ENCODE data around the gene RALY. TPM values are rescaled to one million over a fixed set of nuclear protein-coding genes. Genes with fewer than 3 reads are reported as not detected.

RALY gene
- total RNA-seq, 1 experiment from 2014 or later, result 298 TPM

GRCh38 chr20:33979094-33979493 lies 14.6 kb upstream of the RALY start:
- Mint-ChIP-seq H3K36me3 (ENCODE audit: insufficient read depth, unreplicated experiment) (no peaks in the 10 kb centered on the region), H3K9me3 (ENCODE audit: unreplicated experiment) (no peaks in the 10 kb centered on the region), H3K27ac (ENCODE audit: unreplicated experiment) (no peak overlapping the region), H3K4me3 (ENCODE audit: unreplicated experiment) (no peak overlapping the region), H3K4me1 (ENCODE audit: low read depth, unreplicated experiment) (no peaks in the 10 kb centered on the region), H3K27me3 (ENCODE audit: insufficient read depth, unreplicated experiment) (peaks cover 4% of the 10 kb centered on the region)
- intact Hi-C loops (cut with micrococcal nuclease; ENCODE audit: unreplicated experiment), result no loop called here
- ChIA-PET POLR2A (no interaction called here), CTCF (no interaction called here)
- Histone ChIP-seq H3K36me3 (ENCODE audit: control insufficient read depth, insufficient read depth, low read length) (no peaks in the 10 kb centered on the region), H3K4me3 (ENCODE audit: low read depth, low read length) (no peak overlapping the region), H3K9me3 (peaks cover 10% of the 10 kb centered on the region), H3K27me3 (replicated peaks; ENCODE audit: control insufficient read depth, insufficient read depth, low read length) (no peaks in the 10 kb centered on the region), H3K4me1 (no peaks in the 10 kb centered on the region)
- DNase-seq, result peak in 1 of 2 experiments; percentile 15
- no TSS peak for BruUV-seq (replicated peaks)
- TF ChIP-seq CTCF (IDR thresholded peaks at IDR 0.05; ENCODE audit: insufficient read depth in 1 of 2, low read depth in 1 of 2, low read length in 1 of 2, severe bottlenecking in 1 of 2, unreplicated experiment in 1 of 2), result no peak

- intact Hi-C loops (cut with micrococcal nuclease; ENCODE audit: unreplicated experiment), result no loop called here
- Histone ChIP-seq H3K4me3 (ENCODE audit: low read depth, low read length) (no peak overlapping the region), H3K4me1 (no peaks in the 10 kb centered on the region), H3K9me3 (peaks cover 10% of the 10 kb centered on the region), H3K36me3 (ENCODE audit: control insufficient read depth, insufficient read depth, low read length) (no peaks in the 10 kb centered on the region), H3K27me3 (replicated peaks; ENCODE audit: control insufficient read depth, insufficient read depth, low read length) (no peaks in the 10 kb centered on the region)
- Mint-ChIP-seq H3K36me3 (ENCODE audit: insufficient read depth, unreplicated experiment) (no peaks in the 10 kb centered on the region), H3K4me3 (ENCODE audit: unreplicated experiment) (no peak overlapping the region), H3K27me3 (ENCODE audit: insufficient read depth, unreplicated experiment) (peaks cover 4% of the 10 kb centered on the region), H3K27ac (ENCODE audit: unreplicated experiment) (no peak overlapping the region), H3K9me3 (ENCODE audit: unreplicated experiment) (no peaks in the 10 kb centered on the region), H3K4me1 (ENCODE audit: low read depth, unreplicated experiment) (no peaks in the 10 kb centered on the region)
- ChIA-PET POLR2A (interaction anchor here (2.6 kb wide), 1 partner anchor 12 kb away, joined by 15 read pairs; the partner anchor contains the start of gene RALY), CTCF (interaction anchor here (0.6 to 1.4 kb wide), 5 partner anchors 12 to 199 kb away, joined by 3 to 5 read pairs (median 4); no protein-coding TSS in a partner anchor)
- BruUV-seq (replicated peaks), result no TSS peak
- DNase-seq, result peak in 1 of 2 experiments; percentile 2
- TF ChIP-seq CTCF (IDR thresholded peaks at IDR 0.05; ENCODE audit: insufficient read depth in 1 of 2, low read depth in 1 of 2, low read length in 1 of 2, severe bottlenecking in 1 of 2, unreplicated experiment in 1 of 2), result no peak
Observed at GRCh38 chr20:33981347-33981746, 12.4 kb upstream of the RALY start.

DNA sequence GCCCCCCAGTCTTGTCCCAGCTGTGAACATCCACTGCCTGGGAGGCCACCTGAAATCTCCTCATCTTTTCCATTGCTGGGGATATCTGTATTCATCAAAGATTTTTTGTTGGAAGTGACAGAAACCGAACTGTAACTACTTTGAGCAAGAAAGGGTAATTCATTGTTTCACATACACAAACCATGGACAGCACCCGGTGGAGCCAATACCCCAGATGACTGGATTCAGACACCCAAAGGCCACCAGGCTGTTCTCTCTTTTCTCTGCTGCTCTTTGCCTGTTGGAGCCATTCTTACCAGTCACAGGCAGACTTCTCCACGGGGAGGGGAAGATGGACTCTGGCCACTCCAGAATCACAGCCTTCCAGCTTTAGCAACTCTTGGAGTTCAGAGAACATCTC lies 11.7 kb upstream of the RALY start:
- ChIA-PET CTCF (interaction anchor here (0.7 to 1.4 kb wide), 3 partner anchors 11 to 199 kb away, joined by 3 to 4 read pairs (median 3); no protein-coding TSS in a partner anchor), POLR2A (interaction anchor here (2.6 kb wide), 1 partner anchor 11 kb away, joined by 15 read pairs; the partner anchor contains the start of gene RALY)
- no peak overlapping the region for H3K27ac Mint-ChIP-seq (ENCODE audit: unreplicated experiment)
- Histone ChIP-seq H3K4me1 (no peaks in the 10 kb centered on the region), H3K36me3 (ENCODE audit: control insufficient read depth, insufficient read depth, low read length) (no peaks in the 10 kb centered on the region), H3K4me3 (ENCODE audit: low read depth, low read length) (no peak overlapping the region), H3K9me3 (peaks cover 10% of the 10 kb centered on the region), H3K27me3 (replicated peaks; ENCODE audit: control insufficient read depth, insufficient read depth, low read length) (no peaks in the 10 kb centered on the region)
- no TSS peak for BruUV-seq (replicated peaks)
- H3K36me3 Mint-ChIP-seq (ENCODE audit: insufficient read depth, unreplicated experiment), result no peaks in the 10 kb centered on the region
- intact Hi-C loops (cut with micrococcal nuclease; ENCODE audit: unreplicated experiment), result no loop called here
- no peak overlapping the region for H3K4me3 Mint-ChIP-seq (ENCODE audit: unreplicated experiment)
- no peaks in the 10 kb centered on the region for H3K4me1 Mint-ChIP-seq (ENCODE audit: low read depth, unreplicated experiment)
- H3K9me3 Mint-ChIP-seq (ENCODE audit: unreplicated experiment), result no peaks in the 10 kb centered on the region
- TF ChIP-seq CTCF (IDR thresholded peaks at IDR 0.05; ENCODE audit: insufficient read depth in 1 of 2, low read depth in 1 of 2, low read length in 1 of 2, severe bottlenecking in 1 of 2, unreplicated experiment in 1 of 2), result no peak
- peaks cover 4% of the 10 kb centered on the region for H3K27me3 Mint-ChIP-seq (ENCODE audit: insufficient read depth, unreplicated experiment)
- DNase-seq, result peak in 1 of 2 experiments; percentile 33

All from Caco-2 (cell line).